GM18861 (cell line): ENCODE results near the gene KCNB1.

ENCODE experiments used
- ATAC-seq: cut with Tn5 transposase; IDR thresholded peaks from one replicate; pipeline ENCODE4 v1.9.1; 2021; ENCODE audit not compliant: unreplicated experiment

KCNB1 gene

DNA sequence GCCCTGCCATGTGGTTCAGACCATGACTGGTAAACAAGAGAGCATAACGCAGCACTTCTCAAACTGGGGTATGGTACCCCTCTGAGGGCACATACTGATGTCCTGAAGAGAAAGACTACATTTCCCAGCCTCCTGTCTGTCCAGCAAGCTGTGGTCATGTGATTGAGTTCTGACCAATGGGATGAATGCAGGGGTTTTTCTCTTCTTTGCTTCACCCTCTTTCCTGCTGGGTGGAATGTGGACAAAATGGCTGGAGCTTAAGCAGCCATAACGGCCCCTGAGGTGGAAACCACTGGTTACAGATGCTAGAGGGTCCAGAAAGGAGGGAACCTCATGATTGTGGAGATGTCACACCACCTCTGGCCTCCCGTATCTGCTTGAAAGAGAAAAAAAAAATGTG, 19.4 kb upstream of the KCNB1 start:
- ATAC-seq = no peak

- ATAC-seq = no peak
Observed at GRCh38 chr20:49497398-49497669, 14.9 kb upstream of the KCNB1 start.

DNA sequence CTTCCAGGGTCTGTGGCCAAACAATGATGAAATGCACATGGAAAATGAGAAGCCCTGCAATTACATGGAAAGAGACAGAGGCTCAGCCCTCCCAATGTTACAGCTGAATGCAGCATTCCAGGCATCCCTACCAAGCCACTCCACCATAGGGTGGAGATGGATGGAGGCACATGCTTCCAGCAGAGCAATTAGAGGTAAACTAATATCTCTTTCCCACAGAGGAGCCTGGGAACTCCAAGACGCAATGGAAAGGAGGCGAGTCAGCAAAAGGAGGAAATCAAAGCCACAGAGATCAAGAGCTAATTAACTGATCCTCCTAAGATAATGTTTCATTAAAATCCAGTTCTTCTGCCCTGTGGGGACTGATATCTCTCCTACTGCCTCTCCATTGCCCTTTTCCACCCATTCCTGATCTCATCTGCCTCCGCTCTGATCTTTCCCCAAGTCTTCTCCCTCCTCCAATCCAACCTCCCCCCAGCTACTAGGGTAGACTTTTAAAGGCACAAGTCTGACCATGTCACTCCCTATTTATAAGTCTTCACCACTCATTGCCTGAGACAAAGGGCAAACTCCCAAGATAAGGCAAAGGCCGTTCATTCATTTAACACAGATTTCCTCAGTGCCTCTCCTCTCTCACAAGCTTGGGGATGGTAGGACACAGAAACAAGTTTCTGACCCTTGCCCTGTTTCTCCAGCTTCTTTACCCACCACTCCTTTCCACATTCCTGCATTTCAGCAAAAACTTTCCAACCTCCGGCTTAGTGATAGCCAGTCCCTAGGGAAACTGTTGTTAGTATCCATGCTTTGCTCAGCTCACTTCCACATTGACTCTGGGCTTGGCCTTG, 14.3 kb upstream of the KCNB1 start:
- ATAC-seq = no peak

- ATAC-seq = no peak
Observed at GRCh38 chr20:49496043-49496442, 13.6 kb upstream of the KCNB1 start.

DNA sequence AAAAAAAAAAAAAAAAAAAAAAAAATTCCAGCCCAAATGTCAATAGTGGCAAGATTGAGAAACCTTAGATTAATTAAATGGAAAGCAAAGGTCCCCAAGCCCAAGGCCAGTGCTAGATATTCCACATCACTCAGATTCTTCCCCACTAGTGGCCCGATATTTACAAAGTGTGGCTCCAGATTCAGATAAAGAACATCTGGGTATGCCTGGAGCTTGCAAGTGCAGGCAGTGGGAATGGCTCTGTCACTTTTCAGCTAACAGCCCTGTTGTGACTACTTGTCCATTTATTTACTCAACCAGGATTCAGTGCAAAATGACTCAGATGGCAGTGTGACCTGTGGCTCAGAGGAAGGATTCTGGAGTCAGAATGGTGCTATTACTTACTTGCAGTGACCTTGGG, 8.2 kb upstream of the KCNB1 start:
- ATAC-seq = no peak

DNA sequence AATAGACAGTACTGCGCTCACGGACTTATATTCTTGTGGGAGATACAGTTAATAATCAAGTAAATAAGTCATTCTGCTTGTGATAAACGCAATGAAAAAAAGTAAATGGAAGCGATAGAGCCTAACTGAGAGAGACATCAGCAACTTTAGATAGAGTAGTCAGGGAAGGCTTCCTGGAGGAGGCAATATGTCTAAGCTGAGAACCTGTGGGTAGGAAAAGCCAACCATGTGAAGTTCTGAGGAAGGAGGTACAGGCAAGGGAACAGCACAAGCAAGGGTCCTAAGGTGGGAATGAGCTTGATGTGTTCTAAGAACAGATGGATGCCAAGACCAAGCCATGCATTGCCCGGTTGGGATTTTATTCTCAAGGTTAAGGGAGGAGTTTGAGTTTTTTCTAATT, 7.2 kb upstream of the KCNB1 start:
- no peak for ATAC-seq

DNA sequence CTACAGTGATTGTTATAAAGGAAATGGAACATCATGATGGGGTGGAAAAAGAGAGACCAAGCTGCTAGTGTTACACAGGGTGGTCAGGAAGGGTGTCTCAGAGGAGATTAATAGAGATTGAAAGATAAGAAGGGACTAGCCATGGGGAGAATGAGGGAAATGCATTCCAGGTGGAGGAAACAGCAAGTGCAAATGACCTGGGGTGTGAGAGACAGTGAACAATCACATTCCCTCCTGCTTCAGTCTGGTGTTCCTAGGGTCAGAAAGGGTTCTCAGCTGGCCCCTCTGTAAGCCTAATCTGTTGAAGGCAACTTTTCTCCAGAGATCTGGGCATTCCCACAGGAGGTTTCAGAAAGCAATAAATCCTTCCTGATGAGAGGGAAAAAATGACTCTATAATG, 3.6 kb upstream of the KCNB1 start:
- no peak for ATAC-seq

- no peak for ATAC-seq
Observed at GRCh38 chr20:49485563-49485962, 3.1 kb upstream of the KCNB1 start.

- no peak for ATAC-seq
Observed at GRCh38 chr20:49484180-49485140, 2.0 kb upstream of the KCNB1 start.

- ATAC-seq = no peak
Observed at GRCh38 chr20:49483696-49484123, 1.2 kb upstream of the KCNB1 start.

DNA sequence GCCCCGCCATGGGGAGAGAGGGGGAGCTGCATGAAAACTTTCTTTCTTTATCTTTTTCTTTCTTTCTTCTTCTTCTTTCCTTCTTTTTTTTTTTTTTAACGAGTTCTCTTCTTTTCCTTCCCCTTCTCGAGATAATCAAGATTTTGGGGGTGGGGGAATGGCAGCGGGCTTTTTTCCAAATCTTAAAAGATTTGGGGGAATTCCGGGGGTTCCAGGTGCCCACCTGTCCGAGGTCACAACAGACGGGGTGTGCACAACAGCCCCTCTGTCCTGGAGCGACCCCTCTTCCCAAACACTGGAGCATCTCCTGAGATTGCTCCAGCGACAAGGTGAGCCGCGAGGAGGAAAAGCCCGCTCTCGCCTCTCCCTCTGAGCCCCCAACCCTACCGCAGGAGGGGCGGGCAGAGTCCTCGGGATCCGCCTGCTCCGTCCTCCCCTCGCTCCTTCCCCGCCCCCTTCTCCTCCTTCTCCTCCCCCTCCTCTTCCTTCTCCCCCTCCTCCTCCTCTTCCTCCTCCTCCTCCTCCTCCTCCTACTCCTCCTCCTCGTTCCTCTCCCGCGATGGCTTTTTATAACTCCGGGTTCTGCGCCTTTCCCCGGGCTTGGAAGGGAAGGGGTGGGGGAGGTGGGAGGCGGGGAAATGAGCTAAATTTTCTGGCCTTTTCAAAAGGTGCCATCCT, 689 bp upstream of the KCNB1 start:
- no peak for ATAC-seq

DNA sequence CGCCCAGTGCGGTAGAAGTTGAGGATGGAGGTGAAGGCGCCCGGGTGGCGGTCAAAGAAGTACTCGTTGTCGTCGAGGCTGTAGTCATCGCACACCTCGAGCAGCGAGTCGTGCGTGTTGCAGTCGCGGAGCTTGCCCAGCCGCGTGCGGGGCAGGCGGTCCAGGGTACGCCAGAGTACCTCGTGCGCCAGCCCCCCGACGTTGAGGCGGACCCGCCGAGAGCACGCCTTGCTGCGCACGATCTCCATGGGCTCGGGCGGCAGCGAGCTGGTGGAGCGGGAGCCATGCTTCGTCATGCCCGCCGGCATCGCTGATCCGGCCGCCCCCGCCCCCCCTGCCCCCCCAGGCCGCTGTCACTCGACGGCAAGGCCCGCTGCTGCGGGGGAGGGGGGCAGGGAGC, 295 bp downstream of the KCNB1 start:
- no peak for ATAC-seq

DNA sequence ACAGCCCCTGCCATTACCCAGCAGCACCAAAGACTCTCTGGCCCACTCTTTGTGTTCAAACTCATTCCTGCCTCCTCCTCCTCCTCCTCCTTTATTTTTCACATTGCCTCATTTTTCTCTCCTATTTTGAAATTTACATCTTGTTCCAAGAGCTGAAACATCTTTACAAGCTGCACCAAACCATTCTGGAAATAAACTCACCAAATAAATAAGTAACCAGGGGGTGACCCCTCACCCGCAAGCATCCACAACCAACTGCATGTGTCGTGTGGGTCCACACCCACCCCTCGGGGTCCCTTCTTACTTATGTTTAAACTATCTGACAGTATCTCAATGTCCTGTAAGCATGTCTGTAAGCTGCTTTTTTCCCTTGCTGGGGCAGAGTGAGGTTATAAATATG, 1.4 kb downstream of the KCNB1 start:
- ATAC-seq = no peak

DNA sequence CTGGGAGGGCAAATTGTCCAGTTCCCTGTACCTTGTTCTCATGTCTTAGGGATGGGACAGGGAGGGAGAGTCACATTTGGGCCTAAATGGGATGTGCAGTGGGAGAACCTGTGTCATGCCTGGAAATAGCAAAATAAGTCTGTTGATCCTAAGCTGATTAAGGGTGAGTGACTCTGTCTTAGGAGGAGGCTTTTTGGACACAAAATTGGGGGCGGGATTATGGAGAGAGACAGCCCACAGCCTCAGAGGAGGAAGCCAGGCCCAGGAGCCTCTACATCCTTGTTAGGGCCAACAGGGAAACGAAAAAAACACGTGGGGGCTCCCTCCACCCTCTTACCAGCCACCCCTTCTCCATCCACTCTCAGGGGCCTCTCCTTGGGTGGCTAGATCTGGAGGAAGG, 2.2 kb downstream of the KCNB1 start:
- no peak for ATAC-seq

DNA sequence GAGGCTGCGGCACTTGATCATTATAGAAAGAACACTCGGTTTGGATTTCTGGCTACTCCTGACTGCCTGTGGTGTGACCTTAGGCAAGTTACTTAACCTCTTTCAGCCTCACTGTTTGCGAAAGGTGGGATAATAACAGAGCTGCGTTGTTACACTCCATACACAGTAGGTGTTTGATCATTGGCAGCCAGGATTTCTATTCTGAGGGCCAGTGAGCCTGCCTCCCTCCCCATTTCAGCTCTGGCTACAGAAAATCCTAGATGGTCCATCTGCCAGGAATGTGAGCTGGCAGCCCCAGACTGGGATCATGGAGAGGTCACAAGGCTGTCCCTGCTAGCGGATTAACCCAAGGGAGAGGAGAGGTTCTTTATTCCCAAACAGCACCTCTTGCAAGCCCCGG, 2.7 kb downstream of the KCNB1 start:
- ATAC-seq = no peak

DNA sequence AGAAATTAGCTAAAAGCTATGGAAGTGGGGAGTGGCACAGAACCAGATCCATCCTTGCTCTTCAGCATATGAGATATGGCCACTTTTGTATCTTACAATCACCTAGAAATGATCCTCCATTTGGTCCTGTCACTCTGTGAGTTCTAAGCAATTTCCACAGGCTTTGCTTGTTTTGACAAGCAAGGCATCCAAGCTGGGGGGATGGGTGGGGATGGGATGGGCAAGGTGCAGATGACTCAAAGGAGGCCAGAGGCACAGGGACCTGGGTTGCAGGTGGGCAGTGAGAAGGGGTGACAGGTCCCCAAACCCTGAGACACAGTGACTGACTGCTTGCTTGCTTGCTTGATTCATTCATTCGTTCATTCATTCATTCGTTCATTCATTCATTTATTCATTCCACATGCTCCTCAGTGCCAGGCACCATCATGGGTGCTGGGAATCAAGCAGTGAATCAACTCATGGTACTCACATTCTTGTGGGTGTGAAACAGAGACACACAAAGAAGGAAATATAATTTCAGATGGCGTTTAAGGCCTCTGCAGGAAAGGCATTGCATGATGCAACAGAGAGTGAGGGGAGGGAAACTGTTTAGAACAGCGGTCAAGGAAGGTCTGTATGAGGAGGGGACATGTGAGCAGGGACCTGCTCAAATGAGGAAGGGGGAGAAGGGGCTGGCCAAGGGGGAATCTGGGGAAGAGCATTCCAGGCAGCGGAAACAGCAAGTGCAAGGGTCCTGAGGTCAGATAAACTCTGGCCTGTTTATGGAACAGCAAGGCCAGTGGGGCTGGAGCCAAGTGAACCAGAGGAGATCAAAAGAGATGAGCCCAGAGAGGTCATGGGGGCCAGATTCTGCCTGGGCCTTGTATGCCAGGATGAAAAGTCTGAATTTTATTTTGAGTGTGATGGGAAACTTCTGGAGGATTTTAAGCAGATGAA, 3.4 kb downstream of the KCNB1 start:
- no peak for ATAC-seq

DNA sequence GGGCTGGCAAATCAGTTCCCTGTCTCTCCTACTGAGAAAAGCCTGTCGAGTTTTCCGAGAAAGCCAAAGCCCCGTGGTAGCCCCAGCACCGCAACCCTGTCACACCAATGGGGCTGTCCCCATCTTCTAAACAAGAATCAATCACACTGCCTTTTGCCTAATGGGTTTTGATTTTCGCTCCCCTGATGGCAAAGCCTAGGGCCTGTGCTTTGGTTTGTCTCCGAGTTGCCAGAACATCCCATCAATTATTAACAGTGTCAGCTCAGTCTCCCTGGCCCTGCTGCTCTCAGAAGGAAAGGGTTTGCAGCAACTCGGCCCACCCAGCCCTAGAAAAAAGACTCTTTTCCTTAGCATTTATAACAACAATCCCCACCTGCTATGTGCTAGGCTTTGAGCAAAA, 4.2 kb downstream of the KCNB1 start:
- no peak for ATAC-seq

DNA sequence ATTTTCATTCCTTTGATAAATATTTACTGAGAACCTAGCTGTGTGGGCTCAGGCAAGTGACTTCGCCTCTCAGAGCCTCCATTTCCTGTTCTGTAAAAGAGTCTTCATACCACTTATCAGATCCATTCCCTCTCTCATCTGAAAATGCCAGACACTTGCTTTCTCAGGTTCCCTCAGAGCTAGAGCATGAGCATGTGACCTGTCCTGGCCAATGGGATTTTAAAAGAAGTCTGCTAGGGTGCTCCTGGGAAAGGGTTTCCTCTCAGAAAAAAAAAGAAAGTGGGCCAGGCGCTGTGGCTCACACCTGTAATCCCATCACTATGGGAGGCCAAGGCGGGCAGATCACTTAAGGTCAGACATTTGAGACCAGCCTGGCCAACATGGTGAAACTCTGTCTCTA, 5.3 kb downstream of the KCNB1 start:
- ATAC-seq = no peak

DNA sequence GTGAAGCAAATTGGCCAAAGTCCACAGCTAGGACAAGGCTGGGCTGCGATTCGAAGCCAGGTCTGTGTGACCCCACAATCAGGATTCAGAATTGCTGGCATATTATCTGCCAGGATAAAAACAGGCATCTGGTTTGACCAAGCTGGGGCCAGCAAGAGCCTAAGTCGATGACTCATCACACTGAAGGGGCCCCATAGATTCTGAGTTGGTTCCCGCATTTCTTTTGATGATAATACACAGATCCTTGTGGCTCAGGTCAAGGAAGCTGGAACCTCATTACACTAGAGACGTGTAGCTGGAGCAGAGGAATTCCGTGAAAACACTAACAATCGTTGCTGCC, 6.5 kb downstream of the KCNB1 start:
- no peak for ATAC-seq

DNA sequence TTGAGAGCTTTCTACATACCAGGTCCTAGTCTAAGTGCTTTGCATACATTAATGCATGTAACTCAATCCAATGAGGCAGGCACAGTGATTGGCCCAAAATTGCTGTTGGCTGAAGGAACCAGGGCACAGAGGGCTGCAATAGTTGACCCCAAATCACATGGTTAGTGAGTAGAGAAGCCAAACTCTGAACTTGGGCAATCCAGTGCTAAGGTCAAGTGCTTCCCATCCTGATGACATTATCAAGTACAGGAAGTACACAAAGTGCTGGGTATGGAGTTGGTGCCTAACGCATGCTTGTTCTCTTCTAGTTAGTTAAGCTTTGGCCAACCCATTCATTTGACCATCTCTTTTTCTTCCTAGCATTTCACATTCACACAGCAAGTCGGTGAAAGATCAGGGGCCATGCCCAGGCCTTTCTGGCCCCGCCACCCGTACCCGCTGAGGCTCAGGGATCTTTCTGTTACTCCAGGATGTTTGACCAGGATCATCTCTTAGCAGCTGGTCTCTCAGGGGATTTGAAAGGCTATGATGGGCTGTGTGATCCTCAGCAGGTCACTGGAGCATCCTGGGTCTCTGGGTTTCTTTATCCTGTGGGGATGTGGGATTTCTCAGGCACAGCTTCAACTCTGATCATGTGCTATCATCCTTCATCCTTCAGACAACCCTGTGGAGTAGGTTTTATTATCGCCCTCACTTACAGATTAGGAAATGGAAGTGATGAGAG, 7.0 kb downstream of the KCNB1 start:
- ATAC-seq = no peak
